RPMI7951 (cell line): ENCODE data around the gene FGGY. TPM values are rescaled to one million over a fixed set of nuclear protein-coding genes. Genes with fewer than 3 reads are reported as not detected.

ENCODE experiments used
- DNase-seq: peaks from one replicate; pipeline ENCODE4 v3.0.0-alpha.2; 2012; ENCODE audit warnings: low read depth
- total RNA-seq: library from RNA; depleted of rRNA; stranded (reverse); fragments of >200 nt; shearing (Covaris generic); gene quantifications from 2 replicates; pipeline ENCODE4 v1.2.3, GENCODE V29; 2014

FGGY gene
- total RNA-seq, 1 experiment from 2014 or later = 7.2 TPM

GRCh38 chr1:59315529-59316463 lies 18.9 kb downstream of the FGGY start:
- no peak for DNase-seq

DNA sequence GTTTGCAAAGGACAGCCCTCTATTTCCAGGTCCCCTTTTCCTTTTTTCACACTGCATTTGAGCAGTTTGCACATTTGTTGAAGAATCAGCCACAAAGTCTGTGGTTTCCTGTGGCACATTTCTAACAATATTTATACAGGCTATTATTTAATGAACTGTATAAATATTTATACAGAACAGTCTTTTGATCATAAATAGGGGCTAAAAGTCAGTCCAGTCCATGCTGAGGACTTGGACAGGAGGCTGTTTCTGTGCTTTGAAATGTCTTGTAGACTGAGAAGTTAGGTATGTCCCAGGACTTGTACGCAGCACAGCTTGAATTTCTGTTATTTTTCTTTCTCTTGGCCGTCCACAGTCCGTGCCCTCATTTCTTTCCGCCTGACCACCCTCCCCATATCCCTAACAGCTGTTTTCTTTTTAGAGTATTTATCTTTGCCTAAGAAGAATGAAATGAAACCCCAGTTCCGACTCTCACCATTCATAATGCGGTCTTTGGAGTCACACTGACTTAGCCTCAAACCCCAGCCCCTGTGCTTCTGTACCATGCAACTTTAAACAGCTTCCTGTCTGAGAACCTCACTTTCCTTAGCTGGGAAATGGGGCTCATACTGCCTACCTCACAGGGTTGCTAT lies 19.7 kb downstream of the FGGY start:
- no peak for DNase-seq

DNA sequence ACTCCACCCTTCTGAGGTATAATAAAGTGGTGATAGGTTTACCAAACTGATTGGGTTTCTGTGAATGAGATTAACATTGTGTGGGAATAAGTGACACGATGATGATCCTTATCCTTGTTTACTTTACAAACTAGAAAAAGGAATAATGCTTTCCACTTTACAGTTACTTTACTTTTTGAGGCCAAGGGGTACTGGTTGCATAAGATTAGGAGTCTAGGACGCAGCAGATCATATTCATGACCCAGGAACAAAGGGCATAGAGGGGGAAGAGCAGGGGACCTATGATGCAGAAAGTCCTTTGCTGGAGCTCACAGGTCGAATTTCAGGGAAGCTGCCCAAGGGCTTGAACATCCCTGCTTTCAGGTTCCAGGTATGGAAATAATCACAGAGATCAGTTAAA lies 20.4 kb downstream of the FGGY start:
- no peak for DNase-seq

GRCh38 chr1:59317780-59318179 lies 20.9 kb downstream of the FGGY start:
- no peak for DNase-seq

DNA sequence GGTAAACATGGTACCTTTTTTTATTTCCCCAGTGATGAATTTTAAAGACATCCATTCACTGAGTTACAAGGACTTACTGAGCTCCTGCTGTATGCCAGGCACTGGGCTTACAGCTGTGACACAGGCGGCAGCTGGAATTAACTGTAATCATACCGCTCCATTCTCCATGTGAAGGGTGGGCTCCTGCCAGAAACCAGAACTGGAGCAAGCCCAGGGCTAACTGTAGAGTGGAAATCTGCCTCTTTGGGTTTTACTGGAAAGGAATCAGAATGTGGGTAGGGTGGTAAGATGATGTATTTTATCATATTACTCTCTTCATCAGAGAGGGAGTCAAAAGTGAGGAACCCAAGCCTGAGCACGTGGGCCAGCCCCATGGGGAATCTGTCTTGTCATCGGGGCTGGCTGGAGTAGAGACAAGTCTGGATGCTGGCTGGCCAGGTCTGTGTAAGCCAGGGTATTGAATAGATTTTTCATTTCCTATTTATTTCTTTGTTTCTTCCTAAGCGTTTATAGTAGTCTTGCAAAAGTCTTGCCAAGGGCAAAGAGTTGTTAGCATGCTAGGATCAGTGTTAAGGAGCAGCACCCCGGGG lies 21.5 kb downstream of the FGGY start:
- no peak for DNase-seq

- no peak for DNase-seq
Observed at GRCh38 chr1:59322394-59322793, 25.5 kb downstream of the FGGY start.

DNA sequence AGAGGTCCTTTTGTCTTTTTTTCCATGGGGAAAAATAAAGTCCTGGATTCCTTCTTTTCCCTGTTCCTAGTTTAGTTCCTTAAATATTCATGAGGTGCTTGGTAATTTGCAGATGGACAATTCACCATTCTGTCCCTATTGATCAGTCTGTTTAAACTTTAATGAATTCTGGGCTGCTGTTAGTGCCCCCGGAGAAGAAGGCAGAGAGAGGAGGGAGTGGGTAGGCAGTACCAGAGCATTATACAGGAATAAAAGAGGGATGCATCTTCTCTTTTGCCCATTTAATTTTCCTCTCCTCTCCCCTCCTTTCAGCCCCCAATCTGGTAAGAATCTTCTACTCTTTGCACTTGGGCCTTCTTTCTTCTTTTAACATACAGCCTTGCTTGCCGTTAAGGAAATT lies 25.9 kb downstream of the FGGY start:
- DNase-seq = no peak

DNA sequence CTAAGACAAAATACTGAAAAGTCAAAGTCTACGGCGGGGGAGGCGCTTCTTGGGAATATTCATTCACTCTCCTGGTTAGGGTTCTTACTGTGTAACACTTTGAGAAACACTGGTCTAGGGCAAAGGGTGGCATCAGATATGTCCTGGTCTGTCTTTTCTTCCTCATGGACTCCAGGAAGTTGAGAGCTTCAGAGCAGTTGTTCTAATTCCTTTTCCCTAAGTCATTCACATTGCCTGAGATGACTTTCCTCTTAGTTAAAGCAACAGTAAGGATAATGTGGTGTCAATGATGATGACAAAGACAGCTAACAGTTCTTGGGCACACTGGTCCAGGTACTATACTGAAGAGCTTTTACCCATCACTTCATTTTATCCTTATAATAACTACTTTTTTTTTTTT lies 27.0 kb downstream of the FGGY start:
- no peak for DNase-seq

DNA sequence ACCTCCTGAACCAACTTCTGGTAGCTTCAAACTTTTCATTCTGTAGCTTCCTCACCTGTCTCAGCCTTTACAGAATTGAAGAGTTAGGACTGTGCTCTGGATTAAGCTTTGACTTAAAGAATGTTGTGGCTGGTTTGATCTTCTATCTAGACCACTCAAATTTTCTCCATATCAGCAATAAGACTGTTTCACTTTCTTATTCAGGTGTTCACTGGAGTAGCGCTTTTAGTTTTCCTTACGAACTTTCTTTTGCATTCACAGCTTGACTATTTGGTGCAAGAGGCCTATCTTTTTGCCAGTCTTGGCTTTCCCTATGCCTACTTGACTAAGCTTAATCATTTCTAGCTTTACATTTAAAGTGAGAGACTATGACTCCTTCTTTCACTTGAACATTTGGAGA lies 31.5 kb downstream of the FGGY start:
- no peak for DNase-seq

- no peak for DNase-seq
Observed at GRCh38 chr1:59329412-59330053, 32.6 kb downstream of the FGGY start.

DNA sequence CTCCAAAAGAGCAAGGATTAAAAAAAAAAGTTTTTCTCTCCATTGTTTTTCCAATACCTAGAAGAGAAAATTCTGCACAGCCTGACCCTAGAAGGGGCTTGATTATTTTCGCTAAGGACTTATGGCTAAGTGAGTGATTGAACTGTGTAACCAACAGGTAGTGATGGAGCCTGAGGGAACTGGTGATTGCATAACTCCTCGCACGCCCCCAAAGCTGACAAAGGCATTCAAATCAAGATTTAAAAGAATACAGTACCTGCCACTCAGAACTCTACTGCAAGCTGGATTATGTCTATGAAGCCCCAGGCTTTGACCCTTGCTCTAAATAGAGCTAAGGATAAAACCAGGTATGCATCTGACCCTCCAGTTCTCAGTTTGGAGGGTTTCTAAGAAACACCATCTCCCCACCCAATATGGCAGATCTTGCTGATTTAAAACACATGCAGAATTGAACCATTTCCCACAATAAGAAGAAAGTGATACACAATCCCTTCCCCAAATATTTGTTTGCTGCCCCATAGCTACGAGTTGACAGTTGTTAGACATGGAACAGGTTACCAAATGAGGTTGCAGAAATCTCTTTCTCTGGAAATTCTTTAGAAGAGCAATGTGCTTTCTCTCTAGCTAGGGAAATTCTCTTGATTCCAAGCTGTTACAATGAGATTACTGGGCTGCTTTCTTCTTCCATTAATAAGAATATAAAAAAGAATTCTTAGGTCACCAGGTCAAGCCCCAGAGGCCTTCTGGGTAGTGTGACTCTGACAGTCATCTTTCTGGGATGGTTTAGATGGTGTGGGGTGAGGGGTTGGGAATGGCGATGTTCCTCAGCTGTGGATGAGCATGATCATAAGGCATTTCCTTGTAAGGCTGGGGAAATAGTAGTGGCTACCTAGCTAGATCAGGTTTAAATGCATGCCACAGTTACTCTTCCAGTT lies 35.1 kb downstream of the FGGY start:
- DNase-seq = no peak

DNA sequence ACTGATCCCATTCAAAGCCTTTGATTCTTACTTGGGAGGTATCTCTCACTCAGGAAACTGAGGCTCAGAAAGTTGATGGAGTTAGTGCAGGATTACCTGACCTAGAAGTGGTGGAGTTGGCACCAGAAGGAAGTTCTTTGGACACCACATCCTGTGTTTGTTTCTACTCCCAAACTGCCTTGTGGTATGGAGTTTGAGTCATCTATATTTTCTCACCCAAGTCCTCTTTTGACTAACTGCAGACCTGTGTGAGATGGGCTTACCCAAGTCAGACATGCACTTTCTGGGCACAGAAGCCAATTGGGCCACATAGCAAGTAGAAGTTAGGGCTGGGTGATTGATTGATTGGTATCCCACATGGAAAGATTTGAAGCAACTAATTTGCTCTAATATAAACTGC lies 36.1 kb downstream of the FGGY start:
- peak; percentile 82 for DNase-seq

DNA sequence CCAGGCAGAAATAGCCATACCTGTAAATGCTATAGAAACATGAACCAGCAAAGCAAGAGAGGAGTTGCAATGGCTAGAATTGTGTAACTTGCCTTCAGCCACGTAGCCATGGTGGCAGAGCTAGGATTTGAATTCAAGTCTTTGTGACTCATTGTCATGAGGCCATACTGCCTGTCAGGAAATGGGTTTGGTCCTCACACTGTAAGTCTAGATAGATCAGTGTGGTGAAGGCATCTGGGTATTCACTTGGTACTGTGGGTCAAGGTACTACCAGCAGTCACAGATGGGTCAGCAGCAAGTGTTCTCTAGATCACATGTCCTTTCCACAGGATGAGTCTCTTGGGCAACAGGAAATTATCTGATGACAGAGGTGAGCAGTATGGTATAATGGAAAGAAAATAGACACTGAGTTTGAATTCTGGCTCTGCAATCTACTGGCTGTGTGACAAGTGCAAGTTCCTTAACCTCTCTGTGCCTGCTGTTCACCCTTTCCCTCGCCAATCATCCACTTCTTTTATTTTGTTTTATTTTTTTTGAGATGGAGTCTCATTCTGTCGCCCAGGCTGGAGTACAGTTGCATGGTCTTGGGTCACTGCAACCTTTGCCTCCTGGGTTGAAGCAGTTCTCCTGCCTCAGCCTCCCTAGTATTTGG lies 36.9 kb downstream of the FGGY start:
- DNase-seq = peak; percentile 48

GRCh38 chr1:59340411-59341307 lies 43.8 kb downstream of the FGGY start:
- DNase-seq = no peak

GRCh38 chr1:59342801-59343575 lies 46.1 kb downstream of the FGGY start:
- DNase-seq = no peak

DNA sequence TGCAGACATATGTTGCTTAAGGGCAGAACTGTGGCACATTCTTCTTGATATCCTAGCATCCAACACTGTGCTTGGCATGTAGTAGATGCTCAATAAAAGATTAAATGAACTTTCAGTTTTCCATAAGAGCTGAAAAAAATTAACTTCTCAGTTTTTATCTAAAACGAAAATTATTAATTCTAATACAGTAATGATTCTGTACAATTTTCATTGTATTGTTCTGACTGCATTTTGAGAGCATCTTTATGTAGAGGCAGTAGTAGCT lies 46.6 kb downstream of the FGGY start:
- DNase-seq = no peak

- DNase-seq = no peak
Observed at GRCh38 chr1:59345221-59345620, 48.3 kb downstream of the FGGY start.

DNA sequence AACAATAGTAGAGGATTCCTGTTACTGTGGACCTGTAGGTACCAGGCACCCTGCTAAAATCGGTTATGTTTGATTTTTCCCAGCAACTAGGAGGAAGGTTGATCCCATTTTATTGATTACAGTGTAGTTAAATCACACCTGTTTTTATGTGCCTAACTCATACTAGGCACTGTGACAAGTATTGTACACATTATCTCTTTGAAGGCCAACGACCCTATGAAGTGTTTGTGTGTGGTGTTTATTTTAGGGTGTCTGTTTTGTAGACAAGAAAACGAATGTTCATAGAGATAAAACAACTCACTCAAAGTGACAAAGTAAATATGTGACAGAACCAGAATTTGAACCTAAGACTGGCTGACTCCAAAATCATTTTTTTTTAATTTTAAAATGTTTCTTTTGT lies 49.5 kb downstream of the FGGY start:
- DNase-seq = no peak

DNA sequence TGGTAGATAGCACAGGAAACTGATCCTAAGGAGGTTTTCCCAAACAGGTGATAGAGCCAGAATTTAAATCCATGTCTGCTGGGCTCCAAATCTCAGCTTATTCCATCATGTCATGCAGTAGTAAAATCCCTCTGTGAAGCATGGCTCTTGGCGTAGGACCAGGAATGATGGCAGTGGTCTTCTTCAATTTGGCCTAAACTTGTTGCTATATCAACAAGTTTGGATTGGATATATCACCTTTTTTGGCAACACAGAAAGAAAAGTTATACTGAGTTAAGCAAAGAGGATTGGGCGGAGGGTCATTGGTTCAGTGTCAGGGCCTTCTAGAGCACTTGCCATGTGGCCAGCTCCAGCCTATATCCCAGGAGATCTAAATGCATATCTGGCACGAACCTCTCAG lies 52.2 kb downstream of the FGGY start:
- DNase-seq = no peak
